Thyroid gland (tissue), 4 donors: Measurements from ENCODE around the gene FYN. TPM values are rescaled to one million over a fixed set of nuclear protein-coding genes. Genes with fewer than 3 reads are reported as not detected.

ENCODE experiments used
- DNase-seq, 2 donors: peaks; one replicate each; pipeline ENCODE4 v3.0.0-alpha.2; 2019
- H3K27ac ChIP-seq, 3 donors: fragments of 200-600 bp; sonication (generic); 1 replicate in 2 of 3; 2 replicates in 1 of 3; pipeline ENCODE4 v1.5.1; 2016 to 2019; ENCODE audit warnings: mild to moderate bottlenecking in 1 of 3, moderate library complexity in 1 of 3
- H3K27me3 ChIP-seq: fragments of 200-600 bp; sonication (generic); one replicate; pipeline ENCODE4 v1.5.1; 2019
- H3K36me3 ChIP-seq, 2 donors: fragments of 200-600 bp; sonication (generic); one replicate each; pipeline ENCODE4 v1.5.1; 2016 to 2019
- H3K4me1 ChIP-seq, 2 donors: fragments of 200-600 bp; sonication (generic); one replicate each; pipeline ENCODE4 v1.5.1; 2017 to 2019
- H3K4me3 ChIP-seq, 3 donors: fragments of 200-600 bp; sonication (generic); replicated peaks in 1 of 3; 1 replicate in 2 of 3; 2 replicates in 1 of 3; pipeline ENCODE4 v1.5.1; 2016; ENCODE audit warnings: mild to moderate bottlenecking in 1 of 3
- H3K9me3 ChIP-seq: fragments of 200-600 bp; sonication (generic); one replicate; pipeline ENCODE4 v1.5.1; 2017
- CTCF ChIP-seq, 6 experiments: fragments of 200-600 bp in 3 of 6; fragments of 450-650 bp in 3 of 6; sonication (generic) in 3 of 6; IDR thresholded peaks; one replicate each; pipeline ENCODE4 v1.5.1; 2016 to 2019; ENCODE audit warnings: antibody characterized with exemption in 6 of 6, mild to moderate bottlenecking in 2 of 6, inconsistent platforms in 1 of 6, moderate library complexity in 1 of 6
- POLR2A ChIP-seq, 2 donors: fragments of 450-650 bp; IDR thresholded peaks; one replicate each; pipeline ENCODE4 v1.6.1; 2017; ENCODE audit warnings: antibody characterized with exemption in 2 of 2, mild to moderate bottlenecking in 2 of 2, moderate library complexity in 1 of 2
- WGBS, 2 donors: methylation state at CpG; one replicate each; pipeline ENCODE4 v1.1.5; 2017; 5-methylcytosine and 5-hydroxymethylcytosine counted together
- intact Hi-C: fragments of 100-400 bp; cut with DNase I; formaldehyde crosslinking; loops from one replicate; pipeline ENCODE4 v1.15.1; 2023
- total RNA-seq, 4 donors: library from RNA; depleted of rRNA; stranded (reverse); fragments of >200 nt; gene quantifications; one replicate each; pipeline ENCODE4 v1.2.3, GENCODE V29; 2016

Gene FYN
- total RNA-seq, 4 donors from 2014 or later = 67.0 to 206 (median 95.9) TPM

- Histone ChIP-seq H3K27me3 (no peaks in the 10 kb centered on the region), H3K27ac (no peak overlapping the region), H3K4me3 (no peak overlapping the region), H3K4me1 (peaks cover 0 to 11% of the 10 kb centered on the region in 2 donors), H3K9me3 (no peaks in the 10 kb centered on the region), H3K36me3 (no peaks in the 10 kb centered on the region)
- no peak for TF ChIP-seq POLR2A (IDR thresholded peaks at IDR 0.05)
- no peak for TF ChIP-seq CTCF (IDR thresholded peaks at IDR 0.05)
- DNase-seq = no peak
- 79 to 95% methylated on average over 5 of the region's 5 CpGs for WGBS, 2 donors
- intact Hi-C loops = no loop called here
Observed at GRCh38 chr6:111794727-111795452, 78.4 kb downstream of the FYN start.

GRCh38 chr6:111794300-111794699, 79.0 kb downstream of the FYN start:
- 91 to 97% methylated on average over 4 of the region's 4 CpGs for WGBS, 2 donors
- Histone ChIP-seq H3K9me3 (no peaks in the 10 kb centered on the region), H3K27me3 (no peaks in the 10 kb centered on the region), H3K4me1 (peaks cover 0 to 8% of the 10 kb centered on the region in 2 donors), H3K4me3 (no peak overlapping the region), H3K36me3 (no peaks in the 10 kb centered on the region), H3K27ac (no peak overlapping the region)
- intact Hi-C loops = no loop called here
- no peak for DNase-seq
- TF ChIP-seq POLR2A (IDR thresholded peaks at IDR 0.05) (no peak), CTCF (IDR thresholded peaks at IDR 0.05) (no peak)

- H3K27ac ChIP-seq = no peak overlapping the region
- peaks cover 0 to 12% of the 10 kb centered on the region in 2 donors for H3K4me1 ChIP-seq
- 70 to 92% methylated on average over 4 to 8 of the region's 8 CpGs for WGBS, 2 donors
- no peak for TF ChIP-seq POLR2A (IDR thresholded peaks at IDR 0.05)
- TF ChIP-seq CTCF (IDR thresholded peaks at IDR 0.05) = no peak
- H3K27me3 ChIP-seq = no peaks in the 10 kb centered on the region
- no peaks in the 10 kb centered on the region for H3K9me3 ChIP-seq
- H3K36me3 ChIP-seq = no peaks in the 10 kb centered on the region
- intact Hi-C loops = no loop called here
- no peak for DNase-seq
- H3K4me3 ChIP-seq = no peak overlapping the region
Observed at GRCh38 chr6:111793711-111794111, 79.5 kb downstream of the FYN start.

GRCh38 chr6:111792914-111793700, 80.1 kb downstream of the FYN start:
- intact Hi-C loops = no loop called here
- H3K27ac ChIP-seq = no peak overlapping the region
- no peaks in the 10 kb centered on the region for H3K36me3 ChIP-seq
- no peaks in the 10 kb centered on the region for H3K27me3 ChIP-seq
- H3K9me3 ChIP-seq = no peaks in the 10 kb centered on the region
- no peak for DNase-seq
- peaks cover 0 to 8% of the 10 kb centered on the region in 2 donors for H3K4me1 ChIP-seq
- TF ChIP-seq CTCF (IDR thresholded peaks at IDR 0.05) (no peak), POLR2A (IDR thresholded peaks at IDR 0.05) (no peak)
- WGBS, 2 donors = 81 to 93% methylated on average over 10 of the region's 10 CpGs
- H3K4me3 ChIP-seq = no peak overlapping the region

DNA sequence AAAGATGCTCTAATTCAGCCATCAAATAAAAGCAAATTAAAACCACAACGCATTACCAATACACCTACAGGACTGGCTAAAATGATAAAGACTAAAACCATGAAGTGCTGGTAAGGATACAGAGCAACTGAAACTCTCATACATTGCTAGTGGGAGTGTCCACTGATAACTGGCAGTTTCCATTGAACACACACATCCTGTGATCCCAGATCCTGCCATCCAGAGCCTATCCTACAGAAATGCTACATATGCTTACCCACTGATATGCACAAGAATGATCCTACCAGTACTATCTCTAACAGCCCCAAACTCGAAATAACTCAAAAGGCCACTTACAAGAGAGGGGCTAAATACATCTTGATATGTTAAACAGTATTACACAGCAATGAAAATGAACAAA, 81.0 kb downstream of the FYN start:
- Histone ChIP-seq H3K9me3 (no peaks in the 10 kb centered on the region), H3K27ac (no peak overlapping the region), H3K4me3 (no peak overlapping the region), H3K27me3 (no peaks in the 10 kb centered on the region), H3K4me1 (peaks cover 0 to 8% of the 10 kb centered on the region in 2 donors), H3K36me3 (no peaks in the 10 kb centered on the region)
- WGBS, 2 donors = 96% methylated on average over 2 of the region's 2 CpGs
- intact Hi-C loops = no loop called here
- no peak for TF ChIP-seq POLR2A (IDR thresholded peaks at IDR 0.05)
- TF ChIP-seq CTCF (IDR thresholded peaks at IDR 0.05) = no peak
- DNase-seq = no peak
